Neural cell (in vitro differentiated cells): Measurements from ENCODE around the gene THRSP. TPM values are rescaled to one million over a fixed set of nuclear protein-coding genes. Genes with fewer than 3 reads are reported as not detected.
"Not testable (repeated sequence)": the region's sequence is repeated elsewhere in the genome, so short reads cannot be mapped to it uniquely, and the experiment has no call there.

Experiments used
- H2AFZ ChIP-seq: fragments of 200-600, 300-800 bp; sonication (generic), shearing (Covaris generic); 2 replicates; pipeline ENCODE4 v1.6.0; 2014; ENCODE audit warnings: low read depth, mild to moderate bottlenecking, antibody characterized with exemption, low read length, moderate library complexity
- H3F3A ChIP-seq: fragments of 200-600 bp; shearing (Covaris generic); 2 replicates; pipeline ENCODE4 v1.6.1; 2016; ENCODE audit warnings: mild to moderate bottlenecking, moderate library complexity, mixed read lengths, antibody characterized with exemption, low read length; ENCODE audit not compliant: insufficient read depth, poor library complexity, severe bottlenecking
- H3K27ac ChIP-seq: fragments of 200-600, 300-800 bp; sonication (generic), shearing (Covaris generic); 2 replicates; pipeline ENCODE4 v1.5.1; 2014; ENCODE audit warnings: mild to moderate bottlenecking, low read length, moderate library complexity
- H3K27me3 ChIP-seq: fragments of 300-800, 200-600 bp; sonication (generic), shearing (Covaris generic); 2 replicates; pipeline ENCODE4 v1.6.0; 2014; ENCODE audit warnings: mild to moderate bottlenecking, low read depth, low read length, moderate library complexity; ENCODE audit not compliant: insufficient read depth
- H3K36me3 ChIP-seq: fragments of 300-800, 200-600 bp; sonication (generic), shearing (Covaris generic); 2 replicates; pipeline ENCODE4 v1.5.1; 2014; ENCODE audit warnings: mild to moderate bottlenecking, antibody characterized with exemption, low read length, moderate library complexity; ENCODE audit not compliant: insufficient read depth
- H3K4me2 ChIP-seq: fragments of 300-800, 200-600 bp; sonication (generic), shearing (Covaris generic); 2 replicates; pipeline ENCODE4 v1.6.0; 2014; ENCODE audit warnings: mild to moderate bottlenecking, low read length
- H3K4me3 ChIP-seq: fragments of 300-800, 200-600 bp; sonication (generic), shearing (Covaris generic); 2 replicates; pipeline ENCODE4 v1.5.1; 2014; ENCODE audit warnings: mild to moderate bottlenecking, low read length, moderate library complexity
- H3K79me2 ChIP-seq: fragments of 200-600 bp; shearing (Covaris generic); replicated peaks from 2 replicates; pipeline ENCODE4 v1.6.0; 2014; ENCODE audit warnings: mild to moderate bottlenecking, low read length, moderate library complexity; ENCODE audit not compliant: insufficient read depth
- H3K9ac ChIP-seq: fragments of 300-800, 200-600 bp; sonication (generic), shearing (Covaris generic); 2 replicates; pipeline ENCODE4 v1.6.1; 2016; ENCODE audit warnings: mild to moderate bottlenecking, low read length, mixed read lengths
- H3K9me2 ChIP-seq: fragments of 200-600 bp; shearing (Covaris generic); 2 replicates; pipeline ENCODE4 v1.6.1; 2016; ENCODE audit warnings: mild to moderate bottlenecking, low read length, mixed read lengths; ENCODE audit not compliant: insufficient read depth
- H3K9me3 ChIP-seq: fragments of 200-600, 300-800 bp; sonication (generic), shearing (Covaris generic); 2 replicates; pipeline ENCODE4 v1.6.1; 2016; ENCODE audit warnings: mild to moderate bottlenecking, mixed run types, low read length, moderate library complexity, mixed read lengths
- H4K20me1 ChIP-seq: fragments of 200-600 bp; shearing (Covaris generic); 2 replicates; pipeline ENCODE4 v1.6.1; 2016; ENCODE audit warnings: mild to moderate bottlenecking, mixed run types; ENCODE audit not compliant: insufficient read depth
- CTCF ChIP-seq: fragments of 450-650 bp; IDR thresholded peaks from 2 replicates; pipeline ENCODE4 v1.5.1; 2014; ENCODE audit warnings: antibody characterized with exemption, mild to moderate bottlenecking, moderate library complexity; ENCODE audit not compliant: poor library complexity, severe bottlenecking
- EZH2 ChIP-seq: fragments of 200-600, 300-800 bp; shearing (Covaris generic), sonication (generic); IDR thresholded peaks from 2 replicates; pipeline ENCODE4 v1.6.1; 2014; ENCODE audit warnings: antibody characterized with exemption, low read length, borderline replicate concordance, mild to moderate bottlenecking; ENCODE audit not compliant: insufficient read depth, poor library complexity, severe bottlenecking
- POLR2AphosphoS5 ChIP-seq: IDR thresholded peaks from 2 replicates; pipeline ENCODE4 v1.6.1; 2012
- RAD21 ChIP-seq: fragments of 450-650 bp; conservative IDR thresholded peaks from 2 replicates; pipeline ENCODE4 v1.6.1; 2014; ENCODE audit warnings: antibody characterized with exemption, mild to moderate bottlenecking, moderate library complexity
- REST ChIP-seq: IDR thresholded peaks from 2 replicates; pipeline ENCODE4 v1.6.1; 2012; ENCODE audit warnings: borderline replicate concordance
- SMC3 ChIP-seq: fragments of 450-650 bp; conservative IDR thresholded peaks from 2 replicates; pipeline ENCODE4 v1.6.1; 2014; ENCODE audit warnings: antibody characterized with exemption, mild to moderate bottlenecking, moderate library complexity; ENCODE audit not compliant: poor library complexity
- TAF1 ChIP-seq: IDR thresholded peaks from 2 replicates; pipeline ENCODE4 v1.6.1; 2012; ENCODE audit warnings: low read depth
- polyA plus RNA-seq: library from polyadenylated mRNA; depleted of rRNA; stranded (reverse); fragments of >200 nt; gene quantifications from 2 replicates; pipeline ENCODE4 v1.2.3, GENCODE V29; 2014

Gene THRSP
- polyA plus RNA-seq, 1 donor from 2014 or later, result not detected

- no peak for TF ChIP-seq REST
- no peak for TF ChIP-seq RAD21
- TF ChIP-seq TAF1, result no peak
- no peak for TF ChIP-seq EZH2
- Histone ChIP-seq H3K79me2 (no peaks in the 10 kb centered on the region), H3K27me3 (no peaks in the 10 kb centered on the region), H3K9me3 (no peaks in the 10 kb centered on the region), H3F3A (no peaks in the 10 kb centered on the region), H3K4me2 (no peak overlapping the region), H3K36me3 (no peaks in the 10 kb centered on the region), H3K9me2 (no peaks in the 10 kb centered on the region), H3K4me3 (no peak overlapping the region), H3K27ac (no peak overlapping the region), H4K20me1 (no peaks in the 10 kb centered on the region), H3K9ac (no peak overlapping the region), H2AFZ (no peak overlapping the region)
Measured at GRCh38 chr11:78040691-78041379, 22.8 kb upstream of the THRSP start.

GRCh38 chr11:78041380-78041719 lies 22.3 kb upstream of the THRSP start:
- not testable (repeated sequence) for H3K27ac ChIP-seq, H3K9ac ChIP-seq, H3K36me3 ChIP-seq, H3K9me2 ChIP-seq, H3K9me3 ChIP-seq, H3K4me3 ChIP-seq, H3K4me2 ChIP-seq, H3K27me3 ChIP-seq, H3K79me2 ChIP-seq, H2AFZ ChIP-seq, H3F3A ChIP-seq, H4K20me1 ChIP-seq

GRCh38 chr11:78041843-78042440 lies 21.7 kb upstream of the THRSP start:
- Histone ChIP-seq H4K20me1 (no peaks in the 10 kb centered on the region), H2AFZ (no peak overlapping the region), H3K9me3 (no peaks in the 10 kb centered on the region), H3K27me3 (no peaks in the 10 kb centered on the region), H3K79me2 (no peaks in the 10 kb centered on the region), H3F3A (no peaks in the 10 kb centered on the region), H3K27ac (no peak overlapping the region), H3K9me2 (no peaks in the 10 kb centered on the region), H3K9ac (no peak overlapping the region), H3K4me3 (no peak overlapping the region), H3K4me2 (no peak overlapping the region), H3K36me3 (no peaks in the 10 kb centered on the region)
- TF ChIP-seq TAF1 (no peak), EZH2 (no peak), REST (no peak), CTCF (no peak), RAD21 (no peak), SMC3 (no peak), POLR2AphosphoS5 (no peak)
